ENCODE results near the gene CCL18.

DNA sequence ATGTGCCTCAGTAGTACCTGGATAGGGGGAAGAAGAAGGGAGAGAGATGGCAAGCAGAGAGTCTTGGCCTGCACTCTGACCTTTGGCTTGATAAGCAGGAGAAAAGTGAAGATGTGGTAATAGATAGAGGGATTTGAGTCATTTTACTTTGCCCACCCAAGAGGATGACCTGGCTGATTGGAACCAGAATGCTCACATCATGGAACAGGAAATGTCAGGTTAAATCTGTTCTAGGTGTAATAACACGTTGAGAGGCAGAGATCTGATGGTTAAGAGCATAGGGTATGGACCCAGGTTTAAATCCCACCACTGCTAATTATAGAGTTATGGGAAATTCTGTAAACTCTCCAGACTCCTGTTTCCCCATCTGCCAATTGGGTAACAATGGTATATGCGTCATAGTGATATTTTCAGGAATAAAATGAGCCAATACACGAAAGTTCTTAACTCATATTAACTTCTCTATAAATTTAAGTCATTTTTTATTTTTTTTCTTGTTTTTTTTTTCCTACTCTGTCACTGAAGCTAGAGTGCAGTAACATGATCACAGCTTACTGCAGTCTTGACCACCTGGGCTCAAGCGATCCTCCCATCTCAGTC is 8.1 kb upstream of the CCL18 start:
- TF ChIP-seq CTCF (IDR thresholded peaks at IDR 0.05) (no peak), POLR2A (IDR thresholded peaks at IDR 0.05) (no peak)
